ENCODE data around the gene MAST4.

The MAST4 gene

GRCh38 chr5:66891184-66891925 lies 295.2 kb downstream of the MAST4 start:
- DNase-seq (ENCODE audit: low read depth, low spot score) = peak; percentile 93
- H3K27ac ChIP-seq = peak overlapping the region; percentile 93

GRCh38 chr5:66892716-66893115 lies 296.5 kb downstream of the MAST4 start:
- no peak for DNase-seq (ENCODE audit: low read depth, low spot score)
- H3K27ac ChIP-seq = peak overlapping the region; percentile 93

GRCh38 chr5:66894480-66895240 lies 298.5 kb downstream of the MAST4 start:
- peak overlapping the region; percentile 93 for H3K27ac ChIP-seq
- no peak for DNase-seq (ENCODE audit: low read depth, low spot score)

GRCh38 chr5:66896171-66896570 lies 300.0 kb downstream of the MAST4 start:
- H3K27ac ChIP-seq = peak overlapping the region; percentile 93
- peak; percentile 92 for DNase-seq (ENCODE audit: low read depth, low spot score)

- peak overlapping the region; percentile 93 for H3K27ac ChIP-seq
- DNase-seq (ENCODE audit: low read depth, low spot score) = no peak
Measured at GRCh38 chr5:66897356-66897755, 301.2 kb downstream of the MAST4 start.

GRCh38 chr5:66898241-66898995 lies 302.2 kb downstream of the MAST4 start:
- H3K27ac ChIP-seq = peak overlapping the region; percentile 3
- no peak for DNase-seq (ENCODE audit: low read depth, low spot score)

- no peak for DNase-seq (ENCODE audit: low read depth, low spot score)
- H3K27ac ChIP-seq = no peak overlapping the region
Measured at GRCh38 chr5:66903218-66903617, 307.0 kb downstream of the MAST4 start.

GRCh38 chr5:66903709-66904108 lies 307.5 kb downstream of the MAST4 start:
- no peak for DNase-seq (ENCODE audit: low read depth, low spot score)
- H3K27ac ChIP-seq = no peak overlapping the region

GRCh38 chr5:66904189-66904588 lies 308.0 kb downstream of the MAST4 start:
- no peak for DNase-seq (ENCODE audit: low read depth, low spot score)
- H3K27ac ChIP-seq = no peak overlapping the region

GRCh38 chr5:66906021-66906420 lies 309.8 kb downstream of the MAST4 start:
- H3K27ac ChIP-seq = no peak overlapping the region
- DNase-seq (ENCODE audit: low read depth, low spot score) = no peak

GRCh38 chr5:66908230-66908629 lies 312.0 kb downstream of the MAST4 start:
- no peak overlapping the region for H3K27ac ChIP-seq

GRCh38 chr5:66909364-66909763 lies 313.2 kb downstream of the MAST4 start:
- no peak for DNase-seq (ENCODE audit: low read depth, low spot score)
- no peak overlapping the region for H3K27ac ChIP-seq

More at GRCh38 chr5:66908230-66908629, 312.0 kb downstream of the MAST4 start:
- no peak for DNase-seq (ENCODE audit: low read depth, low spot score)

- no peak overlapping the region for H3K27ac ChIP-seq
- no peak for DNase-seq (ENCODE audit: low read depth, low spot score)
Measured at GRCh38 chr5:66912787-66913186, 316.6 kb downstream of the MAST4 start.

GRCh38 chr5:66915531-66915930 lies 319.3 kb downstream of the MAST4 start:
- H3K27ac ChIP-seq = no peak overlapping the region
- DNase-seq (ENCODE audit: low read depth, low spot score) = no peak

- H3K27ac ChIP-seq = no peak overlapping the region
- no peak for DNase-seq (ENCODE audit: low read depth, low spot score)
Measured at GRCh38 chr5:66922881-66923280, 326.7 kb downstream of the MAST4 start.

- H3K27ac ChIP-seq = no peak overlapping the region
- DNase-seq (ENCODE audit: low read depth, low spot score) = no peak
Measured at GRCh38 chr5:66923457-66923856, 327.3 kb downstream of the MAST4 start.

- DNase-seq (ENCODE audit: low read depth, low spot score) = no peak
- H3K27ac ChIP-seq = no peak overlapping the region
Measured at GRCh38 chr5:66923922-66924321, 327.7 kb downstream of the MAST4 start.

- DNase-seq (ENCODE audit: low read depth, low spot score) = no peak
- no peak overlapping the region for H3K27ac ChIP-seq
Measured at GRCh38 chr5:66927140-66927539, 330.9 kb downstream of the MAST4 start.

- no peak overlapping the region for H3K27ac ChIP-seq
- DNase-seq (ENCODE audit: low read depth, low spot score) = no peak
Measured at GRCh38 chr5:66929281-66929680, 333.1 kb downstream of the MAST4 start.

- no peak for DNase-seq (ENCODE audit: low read depth, low spot score)
- no peak overlapping the region for H3K27ac ChIP-seq
Measured at GRCh38 chr5:66929995-66930394, 333.8 kb downstream of the MAST4 start.

GRCh38 chr5:66931651-66932050 lies 335.5 kb downstream of the MAST4 start:
- DNase-seq (ENCODE audit: low read depth, low spot score) = no peak

More at GRCh38 chr5:66931651-66932050, 335.5 kb downstream of the MAST4 start:
- no peak overlapping the region for H3K27ac ChIP-seq
